ENCODE results near the gene PPP1R12A. TPM values are rescaled to one million over a fixed set of nuclear protein-coding genes. Genes with fewer than 3 reads are reported as not detected.

PPP1R12A gene
- total RNA-seq, 1 experiment from 2014 or later, result 76.5 TPM

DNA sequence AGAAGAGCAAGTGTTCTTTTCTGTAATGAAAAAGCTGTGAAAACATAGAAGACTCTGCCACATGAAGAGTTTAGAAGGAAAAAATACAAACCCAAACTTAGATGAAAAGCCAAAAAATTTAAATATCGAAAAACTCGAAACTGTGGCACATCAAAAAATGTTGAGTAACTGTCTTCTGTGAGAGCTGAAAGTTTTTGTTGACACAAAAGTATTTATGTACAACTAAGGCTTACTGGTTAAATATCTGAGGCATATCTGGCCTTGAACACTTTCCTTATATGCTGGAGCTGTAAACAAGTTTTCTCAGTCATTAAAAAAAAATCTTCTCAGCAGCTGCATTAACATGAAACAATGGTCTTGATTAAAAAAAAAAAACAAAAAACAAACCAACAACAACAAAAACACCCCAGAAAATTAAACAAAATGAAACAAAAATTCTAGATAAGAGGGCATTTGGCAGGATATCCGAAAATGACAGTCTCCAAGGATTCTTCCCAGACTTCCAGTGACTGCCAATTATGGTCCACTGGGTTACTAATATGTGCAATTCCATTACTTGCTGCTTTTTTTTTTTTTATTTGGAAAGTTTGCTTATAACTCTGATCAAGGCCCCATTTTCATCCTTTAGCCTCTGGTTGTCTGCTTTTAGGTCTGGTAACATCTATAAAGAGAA is 159.4 kb downstream of the PPP1R12A start:
- DNase-seq (ENCODE audit: extremely low read depth, low read depth), result no peak

DNA sequence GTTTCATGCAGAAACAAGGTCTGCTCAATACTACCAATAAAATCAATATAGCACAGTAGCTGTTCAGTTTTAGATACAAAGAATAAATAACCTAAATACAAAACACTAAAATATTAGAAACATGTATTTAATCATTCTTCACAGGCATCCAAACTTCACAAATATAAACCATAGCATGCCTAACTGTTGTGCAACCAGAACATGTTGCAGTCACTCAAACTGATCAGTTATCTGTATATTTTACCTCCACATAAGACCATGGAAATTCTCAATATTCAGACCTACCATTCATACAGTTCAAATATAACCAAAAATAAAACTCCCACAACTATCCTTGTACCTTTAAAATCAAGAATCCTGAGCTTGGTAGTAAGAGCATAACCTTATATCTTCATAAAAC is 161.0 kb downstream of the PPP1R12A start:
- DNase-seq (ENCODE audit: extremely low read depth, low read depth), result no peak

DNA sequence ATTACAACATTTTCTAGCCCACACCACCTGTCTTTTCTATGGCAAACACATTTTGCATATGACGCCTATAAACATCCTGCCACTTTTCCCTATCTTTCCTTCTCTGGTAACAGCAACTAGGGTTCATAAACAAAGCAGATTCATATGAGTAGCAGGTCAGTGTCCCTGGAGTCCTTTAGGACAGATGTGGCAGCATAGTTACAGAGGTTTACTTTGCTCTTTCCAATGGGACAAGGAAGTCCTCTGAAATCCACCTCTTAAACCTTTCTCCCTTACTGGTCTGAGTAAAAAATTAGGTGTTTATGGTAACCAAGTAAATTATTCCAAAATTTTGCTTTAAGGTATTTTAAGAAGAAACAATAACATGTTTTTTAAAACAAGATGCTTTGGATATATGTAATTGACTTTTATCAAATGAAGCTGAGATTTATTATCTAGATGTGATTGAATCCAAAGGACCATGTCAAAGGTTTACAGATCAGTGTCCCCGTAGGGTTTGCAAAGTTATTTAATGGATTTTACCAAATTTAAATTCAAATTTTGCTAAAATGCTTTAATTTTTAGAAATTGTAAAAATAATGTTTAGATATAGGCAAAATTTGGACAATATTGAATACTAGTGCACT is 164.9 kb downstream of the PPP1R12A start:
- DNase-seq (ENCODE audit: extremely low read depth, low read depth), result no peak

DNA sequence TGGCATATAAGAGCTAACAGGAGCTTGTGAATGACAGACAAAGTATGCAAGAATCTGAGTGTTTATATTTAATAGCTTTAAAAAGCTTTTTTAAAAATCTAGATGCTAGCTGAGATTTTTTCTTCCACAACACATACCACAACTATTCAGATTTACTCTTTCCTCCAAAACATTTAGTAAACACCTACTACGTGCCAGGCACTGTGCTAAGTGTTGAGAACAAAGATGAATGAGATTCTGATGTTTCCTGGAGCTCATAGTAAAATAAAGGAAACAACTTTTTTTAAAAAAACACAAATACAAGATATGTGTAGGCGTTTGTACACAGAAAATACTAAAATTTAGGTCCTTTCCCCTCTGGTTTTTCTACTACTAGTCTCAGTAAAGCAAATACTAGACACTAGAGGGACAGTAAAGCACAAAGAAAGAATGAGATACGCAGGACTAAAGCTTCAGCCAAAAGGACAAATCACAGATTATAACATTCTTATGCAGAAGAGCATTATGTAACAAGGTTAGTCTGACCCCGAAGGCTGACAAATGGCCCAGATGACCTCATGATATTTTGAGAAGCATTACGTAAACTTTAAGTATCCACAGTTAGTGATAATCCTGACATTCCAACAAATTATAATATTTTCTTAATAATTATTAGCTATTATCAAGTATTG is 165.6 kb downstream of the PPP1R12A start:
- DNase-seq (ENCODE audit: extremely low read depth, low read depth), result no peak

DNA sequence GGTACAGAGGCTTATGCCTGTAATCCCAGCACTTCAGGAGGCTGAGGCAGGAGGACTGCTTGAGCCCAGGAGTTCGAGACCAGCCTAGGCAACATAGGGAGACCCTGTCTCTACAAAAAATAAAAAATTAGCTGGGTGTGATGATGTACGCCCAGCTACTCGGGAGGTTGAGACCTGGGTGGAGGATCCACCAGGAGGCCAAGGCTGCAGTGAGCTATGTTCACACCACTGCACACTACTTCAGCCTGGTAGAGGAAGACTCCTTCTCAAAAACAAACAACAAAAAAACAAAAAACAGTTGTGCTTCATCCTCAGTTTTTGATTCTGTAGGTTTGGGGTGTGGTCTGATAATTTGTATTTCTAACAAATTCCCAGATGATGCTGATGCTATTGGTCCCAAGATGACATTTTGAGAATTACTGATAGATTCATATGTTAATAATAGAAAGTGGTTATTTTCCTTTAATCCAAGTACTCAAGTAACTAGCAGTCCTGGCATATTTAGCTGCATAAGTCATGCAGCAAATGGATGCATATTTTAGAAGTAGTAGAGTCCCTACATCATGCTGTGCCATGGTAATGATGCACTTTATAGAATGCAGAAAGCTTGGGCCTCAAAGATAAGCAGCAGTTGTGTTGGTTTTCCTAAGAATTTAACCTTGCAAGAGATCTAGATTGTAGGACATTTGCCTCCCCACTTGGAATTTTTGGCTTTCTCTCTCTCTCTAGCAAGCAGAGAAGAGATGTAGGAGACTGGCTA is 168.0 kb downstream of the PPP1R12A start:
- no peak for DNase-seq (ENCODE audit: extremely low read depth, low read depth)

DNA sequence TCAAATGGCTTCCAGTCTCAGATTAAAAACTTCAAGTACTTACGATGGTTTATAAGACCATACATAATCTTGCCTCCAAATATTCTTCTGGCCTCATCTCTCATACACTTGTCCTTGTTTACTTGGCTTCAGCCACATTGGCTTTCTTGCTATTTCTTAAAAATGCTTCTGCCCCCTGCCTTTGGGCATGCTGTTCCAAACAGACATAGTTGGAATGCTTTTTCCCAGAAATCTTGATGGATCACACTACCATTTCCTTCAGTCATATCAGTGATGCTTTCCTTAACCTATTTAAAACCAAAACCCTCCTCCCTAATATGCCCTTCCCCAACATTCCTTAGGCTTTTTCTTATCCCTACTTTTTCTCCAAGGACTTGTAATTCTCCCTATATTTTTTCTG is 169.7 kb downstream of the PPP1R12A start:
- DNase-seq (ENCODE audit: extremely low read depth, low read depth), result no peak

DNA sequence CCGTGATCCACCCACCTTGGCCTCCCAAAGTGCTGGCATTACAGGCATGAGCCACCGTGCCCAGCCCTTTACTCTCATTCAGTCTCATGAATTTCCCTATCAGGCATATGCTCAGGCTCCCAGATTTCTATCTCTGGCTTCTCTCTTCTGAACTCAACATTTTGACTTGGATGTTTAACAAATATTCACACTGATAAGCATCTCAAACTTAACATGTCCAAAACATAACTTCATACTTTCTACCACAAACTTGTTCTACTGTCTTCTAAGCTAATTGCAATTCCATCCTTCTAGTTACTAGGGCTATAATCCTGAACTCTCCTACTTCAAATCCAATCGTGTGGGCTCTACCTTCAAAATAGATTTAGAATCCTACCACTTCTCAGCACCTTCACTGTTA is 170.3 kb downstream of the PPP1R12A start:
- DNase-seq (ENCODE audit: extremely low read depth, low read depth), result no peak

DNA sequence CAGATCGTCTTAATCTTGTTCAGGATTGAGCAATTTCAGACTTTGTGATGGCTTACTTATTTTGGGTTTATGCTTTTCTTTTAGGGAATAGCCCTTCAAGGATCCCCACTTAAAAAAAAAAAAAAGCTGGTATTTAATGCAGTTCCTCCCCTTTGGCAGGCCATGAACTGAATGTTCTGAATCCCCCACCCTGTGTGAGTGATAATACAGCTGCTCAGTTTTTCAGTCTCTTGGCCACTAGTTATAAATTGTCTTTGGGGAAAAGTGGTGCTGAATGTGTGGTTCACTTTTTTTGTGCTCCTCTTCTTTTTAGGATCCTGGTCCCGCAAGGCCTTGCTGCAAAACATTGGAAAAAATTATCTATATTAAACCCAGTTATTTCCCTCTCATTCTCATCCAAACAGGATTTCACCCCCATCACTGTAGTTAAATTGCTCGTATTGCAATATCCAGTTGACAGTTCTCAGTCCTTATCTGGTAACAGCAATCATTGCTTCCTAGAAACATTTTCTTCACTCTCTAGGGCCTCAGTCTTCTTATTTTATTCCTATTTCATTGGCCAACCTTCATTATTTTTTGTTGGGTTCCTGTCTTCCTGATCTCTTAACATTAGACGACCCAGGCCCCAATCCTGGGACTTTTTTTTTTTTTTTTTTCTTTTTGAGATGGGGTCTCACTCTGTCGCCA is 171.0 kb downstream of the PPP1R12A start:
- no peak for DNase-seq (ENCODE audit: extremely low read depth, low read depth)

DNA sequence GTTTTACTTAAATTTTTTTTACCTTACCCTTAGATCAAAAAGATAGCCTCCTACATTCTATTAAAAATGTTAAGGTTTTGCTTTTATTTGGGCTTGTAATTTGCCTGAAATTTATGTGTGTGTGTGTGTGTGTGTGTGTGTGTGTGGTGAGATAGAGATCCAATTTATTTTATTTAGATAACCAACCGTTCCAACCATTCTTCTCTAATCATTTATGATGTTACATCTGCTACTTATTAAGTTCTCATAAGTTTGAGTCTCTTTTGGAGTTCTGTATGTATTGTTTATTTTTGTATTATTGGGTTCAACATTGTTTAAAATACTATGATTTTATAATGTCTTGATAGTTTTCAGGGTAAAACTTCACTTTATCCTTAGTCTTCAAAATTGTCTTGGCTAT is 173.6 kb downstream of the PPP1R12A start:
- DNase-seq (ENCODE audit: extremely low read depth, low read depth), result no peak

DNA sequence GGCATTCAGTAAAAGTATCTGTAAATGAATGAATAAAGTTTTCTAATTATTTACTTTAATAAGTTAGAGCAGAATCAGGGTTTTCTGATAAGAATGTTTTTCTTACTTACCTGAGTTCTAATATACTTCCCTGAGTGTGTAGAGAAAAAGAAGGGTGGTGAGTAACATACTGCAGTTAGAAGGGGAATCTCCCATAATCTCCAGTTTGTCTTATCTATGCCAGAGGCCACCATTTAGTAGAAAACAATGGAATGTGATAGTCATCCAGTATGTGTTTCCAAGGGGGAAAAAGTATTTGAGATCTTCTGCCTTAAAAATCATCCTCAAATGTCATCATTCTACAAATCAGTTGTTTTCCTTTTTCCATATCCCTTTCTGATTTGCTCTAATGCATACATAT is 187.6 kb downstream of the PPP1R12A start:
- no peak for DNase-seq (ENCODE audit: extremely low read depth, low read depth)

DNA sequence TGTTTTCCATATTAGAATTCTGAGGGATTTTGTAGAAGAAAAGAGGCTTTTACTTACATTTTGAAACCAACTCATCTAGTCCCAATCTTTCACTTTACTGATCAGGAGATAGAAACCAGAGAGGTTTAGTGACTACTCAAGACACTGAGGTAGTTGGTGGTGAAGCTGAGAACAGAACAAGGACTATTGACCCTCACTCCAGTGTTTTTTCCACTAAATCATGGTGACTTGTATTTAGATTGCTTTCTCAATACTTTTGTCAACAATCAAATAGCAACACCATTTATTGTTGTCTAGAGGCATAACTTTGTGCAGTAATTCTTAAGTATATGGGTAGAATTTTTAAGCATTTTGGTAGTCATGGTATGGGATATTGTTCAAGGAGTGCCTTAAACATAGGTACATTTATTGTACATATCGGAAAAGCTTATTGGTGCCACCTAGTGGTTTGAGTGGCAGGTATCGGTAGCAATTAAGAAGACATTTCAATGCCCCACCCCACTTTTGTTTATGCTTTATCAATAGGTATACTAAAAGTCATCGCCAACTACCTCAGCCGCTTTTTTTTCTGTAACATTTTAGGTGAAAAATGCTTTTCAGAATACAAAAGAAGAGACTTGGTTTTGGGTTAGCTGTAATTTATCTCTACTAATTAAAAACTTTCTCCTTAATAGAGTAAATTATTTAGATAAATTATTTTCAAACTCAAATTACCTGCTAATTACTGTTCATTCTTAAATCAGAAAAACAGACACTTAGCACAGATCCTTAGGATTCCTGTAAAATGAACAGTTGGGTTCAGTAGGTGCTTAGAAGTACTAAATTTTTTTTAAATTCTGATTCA is 196.8 kb downstream of the PPP1R12A start:
- DNase-seq (ENCODE audit: extremely low read depth, low read depth), result peak; percentile 72

DNA sequence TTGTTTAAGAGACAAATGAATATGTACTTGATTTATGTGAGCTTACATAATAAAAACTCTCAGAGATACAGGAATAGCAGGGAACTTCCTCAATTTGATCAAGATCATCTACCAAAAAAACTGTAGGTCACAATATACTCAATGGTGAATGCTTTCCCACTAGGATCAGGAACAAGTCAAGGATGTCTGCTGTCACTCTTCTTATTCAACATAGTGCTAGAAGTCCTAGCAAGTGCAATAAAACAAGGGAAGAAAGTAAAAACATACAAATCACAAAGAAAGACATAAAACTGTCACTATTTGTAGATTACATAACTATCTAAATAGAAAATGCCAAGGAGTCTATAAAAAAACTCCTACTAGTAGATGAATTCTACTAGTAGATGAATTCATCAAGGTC is 202.3 kb downstream of the PPP1R12A start:
- no peak for DNase-seq (ENCODE audit: extremely low read depth, low read depth)

DNA sequence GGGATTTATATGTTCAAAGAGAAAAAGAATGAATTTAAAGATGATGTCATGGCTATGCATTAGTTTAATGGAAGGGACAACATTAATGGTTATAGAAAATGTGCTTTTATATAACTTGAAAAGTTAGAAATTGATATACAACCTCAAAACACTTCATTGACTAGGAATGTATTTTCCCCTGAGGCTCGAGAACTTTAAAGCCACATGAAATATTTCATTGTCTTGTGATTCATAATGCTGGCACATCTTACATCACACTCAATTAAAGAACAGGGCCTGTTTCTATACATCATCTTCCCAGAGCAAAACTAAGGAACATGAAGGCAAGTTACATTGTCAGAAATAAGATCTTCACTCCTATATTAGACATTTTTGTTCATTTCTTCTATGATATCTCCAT is 208.9 kb downstream of the PPP1R12A start:
- no peak for DNase-seq (ENCODE audit: extremely low read depth, low read depth)

Small RNAs within 50 kb of the gene (small RNA-seq; reads per million reads assigned to genes)
- 0 reads per million in 2 experiments for gene RNA5SP363

Other genes with a start within 250 kb of the PPP1R12A start
- gene PAWR, start 244.1 kb downstream of the PPP1R12A start, total RNA-seq (2014; rRNA removed; shearing (Covaris generic)), result 109 and 112 TPM in 2 replicates
- 2.9 and 3.4 TPM in 2 replicates for gene OTOGL, start 164.4 kb upstream of the PPP1R12A start, total RNA-seq (2014; rRNA removed; shearing (Covaris generic))

Data from NCI-H460 (cell line).